Measurements from ENCODE around the gene IDH2.

Gene IDH2

GRCh38 chr15:90043530-90044010, 58.7 kb downstream of the IDH2 start:
- no peak for DNase-seq (ENCODE audit: low spot score)

DNA sequence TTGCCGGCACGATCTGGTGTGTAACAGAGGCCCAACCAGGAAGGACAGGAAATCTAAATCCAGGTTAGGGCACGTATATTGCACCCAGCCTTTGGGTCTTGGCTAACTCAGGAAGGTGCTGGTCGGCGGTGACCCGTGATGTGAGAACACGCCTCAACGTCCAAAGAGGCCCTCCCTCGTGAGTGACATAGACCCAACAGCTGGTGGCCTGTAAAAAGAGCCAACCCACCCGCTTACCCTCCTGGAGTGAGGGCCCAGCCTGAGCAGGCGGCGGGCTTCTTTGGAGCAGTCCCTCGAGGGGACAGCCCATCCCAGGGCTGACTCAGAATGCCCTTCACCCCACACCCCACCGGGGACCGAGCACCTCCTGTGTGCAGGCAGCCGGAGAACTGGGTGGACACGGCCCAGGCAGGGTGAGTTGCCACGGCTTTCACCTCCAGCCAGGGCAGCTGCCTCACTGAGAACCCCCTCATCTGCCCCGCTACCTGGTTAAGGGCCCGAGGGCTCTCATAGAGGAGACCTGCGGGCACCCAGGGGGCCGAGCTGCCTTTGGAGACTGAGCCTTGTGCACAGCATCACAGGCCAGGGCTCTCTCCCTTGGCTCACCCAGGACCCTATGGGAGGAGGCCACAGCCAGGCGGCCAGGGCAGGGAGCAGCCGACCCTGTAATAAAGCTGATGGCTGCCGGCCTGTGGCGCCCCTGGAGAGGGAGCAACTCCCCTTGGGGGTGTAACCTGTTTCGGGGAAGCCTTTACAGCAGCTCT, 59.3 kb downstream of the IDH2 start:
- no peak for DNase-seq (ENCODE audit: low spot score)

DNA sequence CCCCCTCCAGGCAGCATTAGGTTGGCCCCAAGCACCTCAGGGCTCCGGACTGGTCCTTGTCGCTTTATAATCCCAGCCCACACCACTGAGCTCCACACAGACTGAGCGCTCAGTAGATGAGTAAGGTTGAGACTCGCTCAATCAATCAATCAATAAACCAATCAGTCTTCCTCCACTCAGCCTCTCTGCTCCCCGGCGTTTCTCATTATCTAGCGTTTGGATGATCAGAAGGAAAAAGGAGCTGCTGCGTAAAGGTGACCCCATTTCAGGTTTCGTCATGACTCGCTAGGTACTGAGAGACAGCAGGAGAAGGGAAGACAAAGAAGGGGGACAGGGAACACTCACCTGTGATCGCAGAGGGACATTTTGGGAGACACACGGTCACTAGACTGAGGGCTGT, 59.9 kb downstream of the IDH2 start:
- DNase-seq (ENCODE audit: low spot score), result no peak

GRCh38 chr15:90040618-90041017, 61.6 kb downstream of the IDH2 start:
- DNase-seq (ENCODE audit: low spot score), result no peak

- DNase-seq (ENCODE audit: low spot score), result no peak
These were observed 62.3 kb downstream of the IDH2 start for GRCh38 chr15:90039996-90040395.

- DNase-seq (ENCODE audit: low spot score), result no peak
These were observed 63.6 kb downstream of the IDH2 start for GRCh38 chr15:90038632-90039095.

DNA sequence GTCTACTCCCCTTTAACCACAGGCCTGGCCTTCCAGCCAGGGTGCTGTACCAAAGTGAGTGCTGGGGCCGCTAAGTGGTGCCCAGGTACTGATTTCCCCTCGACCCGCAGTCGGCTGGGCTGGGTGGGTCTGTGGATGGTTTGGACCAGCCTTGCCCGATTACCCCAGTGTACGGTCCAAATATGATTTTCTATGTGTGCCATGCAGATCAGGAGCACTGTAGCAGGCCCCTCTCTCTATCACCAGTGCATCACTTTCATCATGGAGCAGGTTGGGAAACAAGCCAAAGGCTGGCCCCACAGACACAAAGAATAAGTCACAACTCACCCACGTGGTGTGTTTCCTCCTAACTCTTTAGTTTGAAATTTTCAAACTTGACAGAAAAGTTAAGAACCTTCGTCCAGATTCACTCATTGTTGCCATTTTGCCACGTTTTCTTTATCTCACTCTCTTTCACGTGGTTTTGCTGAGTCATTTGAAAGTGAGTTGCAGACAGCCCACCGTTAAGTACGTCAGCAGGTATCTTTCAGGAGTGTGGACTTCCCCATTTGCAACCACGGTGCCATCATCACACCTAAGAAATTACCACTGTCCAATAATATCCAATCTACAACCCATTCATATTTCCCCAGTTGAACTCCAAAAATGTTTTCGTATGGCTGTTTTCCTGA, 64.2 kb downstream of the IDH2 start:
- DNase-seq (ENCODE audit: low spot score), result no peak

- no peak for DNase-seq (ENCODE audit: low spot score)
These were observed 64.8 kb downstream of the IDH2 start for GRCh38 chr15:90037511-90037860.

DNA sequence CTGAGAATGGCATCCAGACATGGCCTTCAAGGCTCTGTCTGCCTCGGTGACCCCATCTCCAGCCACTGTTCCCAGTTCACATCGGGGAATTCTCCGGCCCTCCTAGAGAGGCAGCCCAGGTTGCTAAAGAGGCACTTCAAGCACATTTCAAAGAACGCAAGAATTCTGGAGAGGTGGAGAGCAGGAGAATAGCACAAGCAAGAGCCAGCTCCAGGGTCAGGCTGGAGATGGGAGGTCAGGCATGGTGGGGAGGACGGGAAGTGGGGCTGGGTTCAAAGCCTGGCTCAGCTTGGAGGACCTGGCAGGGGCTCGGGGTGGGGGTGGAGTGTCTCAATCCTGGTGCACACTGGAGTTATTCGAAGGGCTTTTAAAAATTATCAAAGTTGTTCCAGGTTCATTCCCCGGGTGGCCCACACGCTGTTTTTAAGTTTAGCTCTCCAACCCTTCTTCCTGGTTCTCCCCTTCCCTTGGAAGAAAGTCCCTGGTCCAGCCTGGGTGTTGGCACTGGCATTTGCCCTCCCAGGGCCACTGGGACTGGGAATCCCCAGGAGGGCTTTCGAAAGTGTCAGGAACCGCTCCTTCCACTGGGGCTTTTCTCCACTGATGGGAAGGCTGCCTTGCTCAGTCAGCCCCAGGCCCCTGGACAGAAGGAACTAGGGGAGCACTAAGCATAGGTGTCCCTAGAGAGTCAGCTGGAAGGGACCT, 65.3 kb downstream of the IDH2 start:
- no peak for DNase-seq (ENCODE audit: low spot score)

GRCh38 chr15:90036343-90036742, 65.9 kb downstream of the IDH2 start:
- no peak for DNase-seq (ENCODE audit: low spot score)

DNA sequence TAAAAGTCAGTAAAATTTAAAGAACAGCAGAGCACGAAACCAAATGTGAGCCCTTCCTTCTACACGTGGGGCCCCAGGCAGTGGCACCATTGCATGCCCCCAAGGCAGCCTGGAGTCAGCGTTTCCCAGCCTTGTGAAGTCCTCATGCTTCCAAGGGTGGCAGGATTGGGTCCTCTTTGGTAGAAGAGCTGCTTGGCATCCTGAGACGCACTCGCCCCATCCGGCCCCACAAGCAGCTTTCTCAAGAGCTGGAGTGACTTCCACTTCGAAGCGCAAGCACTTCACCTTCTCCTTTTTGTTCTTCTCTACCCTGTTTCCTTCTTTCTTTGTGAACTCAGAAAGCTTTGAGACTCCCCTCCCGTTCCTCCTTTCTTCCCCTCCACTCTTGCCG, 66.4 kb downstream of the IDH2 start:
- DNase-seq (ENCODE audit: low spot score), result peak; percentile 67

DNA sequence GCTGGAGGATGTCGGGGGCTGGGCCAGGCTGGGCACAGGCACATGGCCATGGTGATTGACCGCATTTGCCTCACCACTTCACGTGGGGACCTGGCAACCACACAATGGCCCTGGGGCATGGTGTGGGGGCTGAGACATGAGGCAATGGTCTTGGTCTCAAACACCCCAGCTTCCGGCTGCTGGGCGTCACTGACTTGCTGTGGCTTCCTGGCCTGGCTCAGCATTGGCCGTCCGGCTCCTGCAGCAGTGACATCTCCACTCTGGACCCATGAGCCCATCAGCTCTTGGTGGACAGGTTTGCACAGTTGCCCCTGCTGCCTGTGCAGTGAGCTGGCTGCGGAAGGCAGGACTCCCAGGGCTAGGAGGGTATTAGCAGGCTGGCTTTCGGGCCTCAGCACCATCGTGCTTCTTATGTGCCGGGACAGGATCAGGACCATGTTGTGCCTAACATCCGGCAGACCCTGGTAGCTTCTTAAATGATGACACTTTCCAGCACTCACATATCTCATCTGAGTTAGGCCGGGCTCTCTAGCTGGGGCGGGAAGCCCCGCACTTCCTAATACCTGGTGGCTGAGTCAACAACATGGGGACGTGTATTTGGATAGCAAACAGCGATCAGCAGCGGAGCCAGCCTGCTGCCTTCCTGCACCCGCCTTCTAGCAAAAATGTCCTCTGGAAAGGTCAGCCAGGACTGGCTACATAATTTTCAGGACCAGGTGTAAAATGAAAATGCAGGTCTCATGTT, 67.0 kb downstream of the IDH2 start:
- peak; percentile 70 for DNase-seq (ENCODE audit: low spot score)

GRCh38 chr15:90033448-90033847, 68.8 kb downstream of the IDH2 start:
- no peak for DNase-seq (ENCODE audit: low spot score)
